ENCODE results near the gene PPP1R15A.

DNA sequence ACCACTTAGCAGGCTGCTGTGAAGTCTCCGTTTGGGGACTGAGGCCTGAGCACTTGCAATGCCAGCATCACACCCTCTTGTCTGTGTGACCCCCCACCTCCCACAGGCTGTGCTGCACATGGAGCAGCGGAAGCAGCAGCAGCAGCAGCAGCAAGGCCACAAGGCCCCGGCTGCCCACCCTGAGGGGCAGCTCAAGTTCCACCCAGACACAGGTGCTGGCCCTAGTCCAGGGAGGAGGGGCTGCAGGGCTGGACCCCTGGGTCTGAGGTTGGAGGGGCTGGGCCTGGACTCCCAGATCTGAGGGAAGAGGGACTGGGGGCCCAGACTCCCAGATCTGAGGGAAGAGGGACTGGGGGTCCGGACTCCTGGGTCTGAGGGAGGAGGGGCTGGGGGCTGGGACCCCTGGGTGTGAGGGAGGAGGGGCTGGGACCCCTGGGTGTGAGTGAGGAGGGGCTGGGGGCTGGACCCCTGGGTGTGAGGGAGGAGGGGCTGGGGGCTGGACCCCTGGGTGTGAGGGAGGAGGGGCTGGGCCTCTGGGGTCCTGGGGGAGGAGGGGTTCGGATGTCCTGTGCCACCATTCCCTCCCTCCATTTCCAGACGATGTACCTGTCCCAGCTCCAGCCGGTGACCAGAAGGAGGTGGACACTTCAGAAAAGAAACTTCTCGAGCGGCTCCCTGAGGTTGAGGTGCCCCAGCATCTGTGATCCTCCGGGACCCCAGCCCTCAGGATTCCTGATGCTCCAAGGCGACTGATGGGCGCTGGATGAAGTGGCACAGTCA, 49.7 kb downstream of the PPP1R15A start:
- TF ChIP-seq, protein P1, sequence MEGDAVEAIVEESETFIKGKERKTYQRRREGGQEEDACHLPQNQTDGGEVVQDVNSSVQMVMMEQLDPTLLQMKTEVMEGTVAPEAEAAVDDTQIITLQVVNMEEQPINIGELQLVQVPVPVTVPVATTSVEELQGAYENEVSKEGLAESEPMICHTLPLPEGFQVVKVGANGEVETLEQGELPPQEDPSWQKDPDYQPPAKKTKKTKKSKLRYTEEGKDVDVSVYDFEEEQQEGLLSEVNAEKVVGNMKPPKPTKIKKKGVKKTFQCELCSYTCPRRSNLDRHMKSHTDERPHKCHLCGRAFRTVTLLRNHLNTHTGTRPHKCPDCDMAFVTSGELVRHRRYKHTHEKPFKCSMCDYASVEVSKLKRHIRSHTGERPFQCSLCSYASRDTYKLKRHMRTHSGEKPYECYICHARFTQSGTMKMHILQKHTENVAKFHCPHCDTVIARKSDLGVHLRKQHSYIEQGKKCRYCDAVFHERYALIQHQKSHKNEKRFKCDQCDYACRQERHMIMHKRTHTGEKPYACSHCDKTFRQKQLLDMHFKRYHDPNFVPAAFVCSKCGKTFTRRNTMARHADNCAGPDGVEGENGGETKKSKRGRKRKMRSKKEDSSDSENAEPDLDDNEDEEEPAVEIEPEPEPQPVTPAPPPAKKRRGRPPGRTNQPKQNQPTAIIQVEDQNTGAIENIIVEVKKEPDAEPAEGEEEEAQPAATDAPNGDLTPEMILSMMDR (IDR thresholded peaks at IDR 0.05), result no peak
- TF ChIP-seq POLR2A (IDR thresholded peaks at IDR 0.05), result no peak
